Measurements from ENCODE around the gene SPATA24. TPM values are rescaled to one million over a fixed set of nuclear protein-coding genes. Genes with fewer than 3 reads are reported as not detected.

Gene SPATA24
- total and polyA plus RNA-seq, 3 experiments from 2014 or later, result 3.6 to 4.2 (median 3.9) TPM

DNA sequence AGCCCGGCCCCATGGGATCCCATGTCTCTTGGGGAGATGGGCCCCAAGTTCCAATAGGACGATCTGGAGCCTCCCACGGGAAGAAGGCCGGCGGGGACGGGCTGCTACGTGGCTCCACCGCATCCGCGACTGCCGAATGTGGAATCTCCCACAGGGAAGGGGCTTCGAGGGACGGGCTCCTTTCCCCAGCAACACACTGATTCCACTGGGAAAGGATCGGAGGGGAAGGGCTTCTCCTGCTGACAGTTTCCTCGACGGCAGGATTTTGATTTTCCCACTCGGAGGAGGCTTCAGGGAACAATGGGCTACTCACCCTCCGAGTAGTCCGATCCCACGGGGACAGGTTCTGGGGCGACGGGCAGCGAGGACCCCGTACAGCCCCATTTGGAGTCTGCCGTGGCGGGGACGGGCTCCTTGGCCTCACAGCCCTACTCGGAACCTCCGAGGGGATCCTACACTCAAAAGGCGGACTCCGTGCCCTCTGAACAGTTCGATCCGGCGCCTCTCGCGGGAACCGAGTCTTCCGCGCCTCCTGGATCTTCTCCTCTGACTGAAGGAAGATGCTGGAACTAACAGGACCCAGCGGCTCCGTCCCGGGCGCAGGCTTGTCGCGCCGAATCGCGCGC, 10.3 kb downstream of the SPATA24 start:
- ChIA-PET POLR2A (interaction anchor here (2.0 kb wide), 1 partner anchor 51 kb away, joined by 7 read pairs; no protein-coding TSS in a partner anchor), CTCF (interaction anchor here (0.8 to 5.4 kb wide), 2 partner anchors 8 to 9 kb away, joined by 3 to 38 read pairs; partner anchors contain the start of gene SPATA24)
- Histone ChIP-seq H3K4me1 (ENCODE audit: insufficient read depth, low read length) (peaks cover 41% of the 10 kb centered on the region), H3K27me3 (ENCODE audit: insufficient read depth, low read length, poor library complexity, severe bottlenecking) (no peaks in the 10 kb centered on the region), H3K36me3 (ENCODE audit: insufficient read depth, low read length) (no peaks in the 10 kb centered on the region), H3K27ac (ENCODE audit: low read depth, low read length) (no peak overlapping the region), H3K4me3 (ENCODE audit: low read length) (peak overlapping the region; percentile 59), H3K9me3 (ENCODE audit: low read length) (no peaks in the 10 kb centered on the region)
- Mint-ChIP-seq H3K4me1 (peaks cover 27 to 52% (median 34%) of the 10 kb centered on the region in 3 donors), H3K27me3 (peaks cover 0 to 5% of the 10 kb centered on the region in 2 donors), H3K36me3 (peaks cover 0 to 2% (median 0%) of the 10 kb centered on the region in 3 donors), H3K27ac (peak overlapping the region in 5 of 8 donors; percentile 47 to 92 (median 80)), H3K9me3 (no peaks in the 10 kb centered on the region), H3K4me3 (peak overlapping the region; percentile 87 to 95 (median 89))
- peak in 1 of 5 donors; percentile 25 for DNase-seq

DNA sequence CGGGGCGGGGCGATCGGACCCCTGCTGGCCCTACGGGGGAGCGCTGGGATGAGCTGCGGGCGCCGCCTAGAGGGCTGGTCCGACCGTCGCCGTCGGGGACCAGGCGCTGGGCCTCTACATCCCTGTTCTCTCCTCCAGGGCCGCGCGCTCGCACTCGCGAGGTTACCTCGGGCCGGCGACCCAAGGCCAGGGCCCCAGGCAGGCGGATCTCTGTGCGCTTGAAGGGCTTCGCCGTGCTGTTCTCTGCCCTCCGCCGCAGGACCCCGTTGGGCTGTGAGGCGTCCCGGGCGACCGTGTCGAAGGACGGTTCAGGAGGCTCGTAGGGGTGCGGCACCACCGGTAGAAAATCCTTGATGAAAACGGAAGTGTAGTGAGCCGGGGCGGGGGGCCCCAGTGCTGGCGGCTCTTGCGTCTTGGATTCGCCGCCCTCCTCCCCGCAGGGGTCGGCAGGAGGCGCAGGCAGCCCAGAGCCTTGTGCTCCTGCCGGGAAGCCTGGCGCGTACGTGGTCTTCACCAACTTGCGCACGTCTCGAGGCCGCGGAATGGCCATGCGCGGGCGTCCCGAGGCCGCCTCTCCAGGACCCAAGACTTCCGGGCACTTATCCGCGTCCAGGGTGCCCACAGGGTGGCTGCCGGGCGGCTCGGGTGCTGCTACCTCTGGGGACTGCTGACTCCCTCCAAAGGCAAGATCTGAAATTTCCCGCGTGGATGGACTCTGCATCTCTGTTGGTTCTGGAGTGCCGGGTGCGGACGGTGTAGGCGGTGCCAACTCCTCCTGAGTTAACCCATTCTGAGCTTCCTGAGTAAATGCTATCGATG, 11.0 kb downstream of the SPATA24 start:
- CTCF ChIA-PET, result interaction anchor here (0.6 to 5.4 kb wide), 6 partner anchors 8 to 170 kb away, joined by 3 to 38 read pairs (median 5); partner anchors contain the start of genes PAIP2 and SPATA24
- POLR2A ChIA-PET, result interaction anchor here (1.0 to 2.0 kb wide), 3 partner anchors 11 to 51 kb away, joined by 3 to 9 read pairs (median 7); partner anchors contain the start of gene SPATA24
- Mint-ChIP-seq H3K36me3 (peaks cover 0 to 2% (median 0%) of the 10 kb centered on the region in 3 donors), H3K9me3 (no peaks in the 10 kb centered on the region), H3K4me1 (peaks cover 27 to 59% (median 37%) of the 10 kb centered on the region in 3 donors), H3K27ac (peak overlapping the region; percentile 61 to 92 (median 83)), H3K4me3 (peak overlapping the region; percentile 87 to 95 (median 89)), H3K27me3 (peaks cover 0 to 5% of the 10 kb centered on the region in 2 donors)
- Histone ChIP-seq H3K4me3 (ENCODE audit: low read length) (peak overlapping the region; percentile 59), H3K27ac (ENCODE audit: low read depth, low read length) (peak overlapping the region; percentile 24), H3K27me3 (ENCODE audit: insufficient read depth, low read length, poor library complexity, severe bottlenecking) (no peaks in the 10 kb centered on the region), H3K36me3 (ENCODE audit: insufficient read depth, low read length) (no peaks in the 10 kb centered on the region), H3K4me1 (ENCODE audit: insufficient read depth, low read length) (peaks cover 41% of the 10 kb centered on the region), H3K9me3 (ENCODE audit: low read length) (no peaks in the 10 kb centered on the region)
- DNase-seq, result peak; percentile 63 to 84 (median 75)

DNA sequence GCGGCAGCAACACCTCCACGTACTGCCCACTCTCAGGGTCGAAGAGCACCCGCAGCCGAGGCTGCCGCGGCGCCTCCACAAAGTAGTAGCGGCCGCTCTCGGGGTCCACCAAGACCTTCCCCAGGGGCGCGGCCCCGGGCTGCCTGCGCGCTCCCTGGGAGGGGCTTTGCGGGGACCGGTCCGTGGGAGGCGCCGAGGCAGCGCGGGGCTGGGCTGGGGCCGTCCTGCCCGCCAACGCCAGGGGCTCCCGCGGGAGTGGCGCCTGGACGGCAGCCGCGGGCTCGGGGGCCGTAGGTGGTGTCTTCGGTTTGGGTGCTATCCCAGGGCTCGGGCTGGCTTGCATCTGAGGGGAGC, 11.6 kb downstream of the SPATA24 start:
- no peaks in the 10 kb centered on the region for H3K36me3 ChIP-seq (ENCODE audit: insufficient read depth, low read length)
- H3K27ac ChIP-seq (ENCODE audit: low read depth, low read length), result peak overlapping the region; percentile 24
- Mint-ChIP-seq H3K4me3 (peak overlapping the region; percentile 87 to 95 (median 89)), H3K4me1 (peaks cover 27 to 61% (median 37%) of the 10 kb centered on the region in 3 donors), H3K36me3 (peaks cover 0 to 2% (median 0%) of the 10 kb centered on the region in 3 donors), H3K27ac (peak overlapping the region in 7 of 8 donors; percentile 80 to 97 (median 83)), H3K27me3 (peaks cover 0 to 5% of the 10 kb centered on the region in 2 donors), H3K9me3 (no peaks in the 10 kb centered on the region)
- POLR2A ChIA-PET, result interaction anchor here (0.5 to 1.8 kb wide), 4 partner anchors 11 to 122 kb away, joined by 3 to 9 read pairs (median 4); partner anchors contain the start of genes MATR3 and SPATA24
- CTCF ChIA-PET, result interaction anchor here (0.6 to 5.4 kb wide), 6 partner anchors 10 to 169 kb away, joined by 4 to 38 read pairs (median 5); partner anchors contain the start of genes PAIP2 and SPATA24
- H3K4me3 ChIP-seq (ENCODE audit: low read length), result peak overlapping the region; percentile 59
- H3K4me1 ChIP-seq (ENCODE audit: insufficient read depth, low read length), result peaks cover 41% of the 10 kb centered on the region
- DNase-seq, result no peak
- no peaks in the 10 kb centered on the region for H3K9me3 ChIP-seq (ENCODE audit: low read length)
- H3K27me3 ChIP-seq (ENCODE audit: insufficient read depth, low read length, poor library complexity, severe bottlenecking), result no peaks in the 10 kb centered on the region

DNA sequence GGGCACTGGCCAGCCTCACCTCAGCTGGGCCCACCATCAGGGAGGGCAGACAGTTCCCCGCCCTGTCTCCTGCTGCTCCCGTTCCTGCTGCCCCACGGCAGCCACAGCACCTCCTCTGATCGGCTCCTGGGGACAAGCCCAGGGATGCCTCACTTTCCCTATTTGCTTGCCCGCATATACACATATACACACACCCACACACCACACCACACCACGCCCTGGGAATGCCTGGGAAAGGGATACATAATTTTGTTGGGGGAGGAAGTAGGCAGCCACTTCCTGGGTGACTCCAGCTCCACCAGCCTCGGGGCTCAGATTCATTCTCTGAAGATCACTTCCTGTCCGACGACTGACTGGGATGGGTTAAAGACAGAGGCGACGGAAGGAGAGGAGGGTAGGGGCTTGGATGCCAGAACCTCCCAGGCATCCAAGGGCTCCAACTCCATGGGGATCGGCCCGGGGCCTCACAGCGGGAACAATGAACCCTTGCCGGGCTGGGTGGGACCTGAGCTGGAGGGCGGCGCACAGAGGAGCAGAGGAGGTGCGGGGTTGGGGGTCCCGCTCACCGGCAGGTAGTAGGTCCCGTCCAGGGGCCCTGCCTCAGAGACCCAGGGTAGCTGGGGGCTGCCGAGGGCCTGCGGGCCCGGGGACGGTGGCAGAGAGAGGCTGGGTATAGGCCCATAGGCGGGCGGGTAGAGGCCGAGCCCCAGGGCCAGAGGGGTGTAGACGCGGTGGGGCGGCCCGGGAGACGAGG, 12.1 kb downstream of the SPATA24 start:
- H3K27ac ChIP-seq (ENCODE audit: low read depth, low read length), result peak overlapping the region; percentile 24

DNA sequence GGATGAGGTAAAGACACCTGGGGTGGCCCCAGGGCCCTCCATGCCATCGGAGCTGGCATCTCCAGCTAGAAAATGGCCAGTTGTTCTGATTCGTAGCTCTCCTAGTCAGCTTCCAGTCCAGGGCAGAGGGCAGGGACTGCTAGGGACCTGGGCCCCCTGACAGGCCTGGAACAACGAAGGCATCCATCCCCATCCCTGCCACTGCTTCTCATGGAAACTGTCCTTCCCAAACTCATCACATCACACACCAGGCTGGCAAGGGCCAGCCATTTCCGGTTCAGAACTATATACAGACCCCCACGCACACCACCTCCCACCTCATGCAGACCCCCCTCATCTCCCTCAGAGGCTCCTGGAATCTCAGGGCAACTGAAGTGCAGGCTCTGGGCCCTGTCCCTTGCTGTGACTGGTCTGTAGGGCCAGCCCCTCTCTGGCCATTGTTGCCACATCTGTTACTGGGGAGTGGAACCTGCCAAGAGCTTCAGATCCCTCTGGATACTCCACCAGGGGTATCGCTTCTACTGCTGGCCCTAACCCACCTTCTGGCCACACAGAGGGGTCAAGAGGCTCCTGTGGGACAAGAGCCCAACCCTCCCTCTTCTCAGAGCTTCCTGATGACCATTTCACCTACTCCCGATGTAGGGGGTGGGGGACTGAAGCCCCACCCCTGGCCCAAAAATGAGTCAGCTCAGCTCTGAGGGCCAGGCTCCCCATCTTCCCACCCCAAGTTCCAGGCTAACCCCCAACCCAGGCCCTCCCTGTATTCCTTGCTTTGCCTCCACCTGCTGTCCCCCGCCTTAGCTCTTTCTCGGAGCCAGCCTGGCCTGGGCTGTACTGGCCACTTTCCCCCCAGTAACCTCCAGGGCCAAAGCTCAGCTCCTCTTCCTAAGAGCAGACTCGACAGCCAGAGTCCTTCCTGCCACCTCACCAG, 13.0 kb downstream of the SPATA24 start:
- Histone ChIP-seq H3K36me3 (ENCODE audit: insufficient read depth, low read length) (no peaks in the 10 kb centered on the region), H3K9me3 (ENCODE audit: low read length) (no peaks in the 10 kb centered on the region), H3K27ac (ENCODE audit: low read depth, low read length) (peak overlapping the region; percentile 66), H3K27me3 (ENCODE audit: insufficient read depth, low read length, poor library complexity, severe bottlenecking) (no peaks in the 10 kb centered on the region), H3K4me3 (ENCODE audit: low read length) (peak overlapping the region; percentile 24), H3K4me1 (ENCODE audit: insufficient read depth, low read length) (peaks cover 43% of the 10 kb centered on the region)
- H3K27ac Mint-ChIP-seq, result peak overlapping the region; percentile 83 to 97 (median 92)
- H3K9me3 Mint-ChIP-seq, result no peaks in the 10 kb centered on the region
- peaks cover 0 to 5% of the 10 kb centered on the region in 2 donors for H3K27me3 Mint-ChIP-seq
- H3K4me3 Mint-ChIP-seq, result peak overlapping the region; percentile 75 to 89 (median 84)
- DNase-seq, result no peak
- ChIA-PET CTCF (interaction anchor here (0.7 to 5.4 kb wide), 11 partner anchors 10 to 140 kb away, joined by 3 to 38 read pairs (median 4); partner anchors contain the start of genes PAIP2 and SPATA24), POLR2A (interaction anchor here (0.5 to 2.3 kb wide), 5 partner anchors 13 to 1053 kb away, joined by 3 to 20 read pairs (median 7); partner anchors contain the start of genes MATR3, PAIP2 and SPATA24)
- H3K4me1 Mint-ChIP-seq, result peaks cover 32 to 68% (median 44%) of the 10 kb centered on the region in 3 donors
- H3K36me3 Mint-ChIP-seq, result peaks cover 0 to 2% (median 0%) of the 10 kb centered on the region in 3 donors

More for the DNA sequence above, 12.1 kb downstream of the SPATA24 start:
- ChIA-PET CTCF (interaction anchor here (0.7 to 5.4 kb wide), 8 partner anchors 10 to 141 kb away, joined by 3 to 38 read pairs (median 4); partner anchors contain the start of genes PAIP2 and SPATA24), POLR2A (interaction anchor here (0.5 to 2.3 kb wide), 7 partner anchors 12 to 1052 kb away, joined by 3 to 20 read pairs (median 6); partner anchors contain the start of genes MATR3, PAIP2 and SPATA24)
- DNase-seq, result no peak
- Mint-ChIP-seq H3K9me3 (no peaks in the 10 kb centered on the region), H3K27ac (peak overlapping the region; percentile 83 to 97 (median 92)), H3K4me1 (peaks cover 27 to 63% (median 37%) of the 10 kb centered on the region in 3 donors), H3K27me3 (peaks cover 0 to 5% of the 10 kb centered on the region in 2 donors), H3K36me3 (peaks cover 0 to 2% (median 0%) of the 10 kb centered on the region in 3 donors), H3K4me3 (peak overlapping the region; percentile 75 to 89 (median 84))
- Histone ChIP-seq H3K4me3 (ENCODE audit: low read length) (peak overlapping the region; percentile 59), H3K36me3 (ENCODE audit: insufficient read depth, low read length) (no peaks in the 10 kb centered on the region), H3K27me3 (ENCODE audit: insufficient read depth, low read length, poor library complexity, severe bottlenecking) (no peaks in the 10 kb centered on the region), H3K4me1 (ENCODE audit: insufficient read depth, low read length) (peaks cover 41% of the 10 kb centered on the region), H3K9me3 (ENCODE audit: low read length) (no peaks in the 10 kb centered on the region)

DNA sequence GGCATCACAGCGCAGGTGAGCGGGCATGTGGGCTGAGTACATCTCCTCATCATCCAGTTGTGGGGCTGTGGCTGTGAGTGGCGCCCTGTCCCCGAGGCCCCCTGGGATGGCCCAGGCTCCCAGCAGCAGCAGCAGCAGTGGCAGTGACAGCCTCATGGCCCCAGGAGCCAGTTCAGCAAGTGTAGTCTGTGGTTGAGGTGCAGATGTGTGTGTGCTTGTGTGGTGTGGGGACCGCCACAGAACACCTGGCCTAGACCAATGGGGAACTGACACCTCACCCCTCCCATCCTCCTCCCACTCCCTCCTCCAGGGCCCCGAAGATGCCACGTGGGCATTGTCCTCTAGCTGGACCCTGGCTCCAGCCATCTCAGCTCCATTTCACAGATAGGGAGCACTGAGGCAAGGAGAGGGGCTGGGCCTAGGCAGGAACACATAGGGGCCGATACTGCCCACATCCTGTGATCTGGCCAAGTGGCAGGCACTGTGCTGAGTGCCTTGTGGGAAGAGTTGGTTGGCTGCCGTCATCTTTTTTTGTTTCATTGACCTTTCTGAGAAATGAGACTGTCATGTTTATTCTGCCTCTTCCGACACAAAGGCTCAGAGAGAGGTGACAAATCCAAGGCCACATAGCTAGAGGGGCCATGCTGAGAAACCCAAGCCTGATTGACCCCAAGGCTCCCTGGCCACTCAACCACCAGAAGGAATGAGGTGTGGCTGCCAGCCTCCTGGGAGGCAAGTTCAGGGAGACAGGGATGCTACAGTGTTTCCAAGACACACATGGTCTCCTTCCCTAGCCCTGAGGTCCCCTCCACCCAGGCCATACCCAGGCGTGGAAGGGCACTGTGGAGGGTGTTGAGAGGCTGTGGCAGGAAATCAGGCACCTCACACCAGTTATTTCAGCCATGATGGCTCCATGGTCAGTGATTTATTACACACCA, 13.9 kb downstream of the SPATA24 start, which contains the start of gene MZB1:
TSS of gene MZB1 (minus strand) at position 213 of the 938 bp plus-strand sequence. CDS start at position 156, 57 bp downstream.
- H3K36me3 Mint-ChIP-seq, result peaks cover 0 to 2% (median 0%) of the 10 kb centered on the region in 3 donors
- peaks cover 0 to 5% of the 10 kb centered on the region in 2 donors for H3K27me3 Mint-ChIP-seq
- H3K4me3 Mint-ChIP-seq, result peak within 1 kb of the TSS; percentile 57 to 85 (median 83)
- ChIA-PET POLR2A (interaction anchor here (0.6 to 2.3 kb wide), 4 partner anchors 14 to 97 kb away, joined by 3 to 20 read pairs (median 4); partner anchors contain the start of genes MATR3, PAIP2 and SPATA24), CTCF (interaction anchor here (0.9 to 5.4 kb wide), 6 partner anchors 12 to 127 kb away, joined by 3 to 38 read pairs (median 4); partner anchors contain the start of genes PAIP2 and SPATA24)
- H3K4me1 Mint-ChIP-seq, result peaks cover 41 to 75% (median 54%) of the 10 kb centered on the region in 3 donors
- H3K36me3 ChIP-seq (ENCODE audit: insufficient read depth, low read length), result no peaks in the 10 kb centered on the region
- H3K4me1 ChIP-seq (ENCODE audit: insufficient read depth, low read length), result peaks cover 51% of the 10 kb centered on the region
- H3K9me3 Mint-ChIP-seq, result no peaks in the 10 kb centered on the region
- H3K27ac Mint-ChIP-seq, result peak within 1 kb of the TSS; percentile 83 to 94 (median 92)
- peak within 1 kb of the TSS; percentile 66 for H3K27ac ChIP-seq (ENCODE audit: low read depth, low read length)
- no peaks in the 10 kb centered on the region for H3K9me3 ChIP-seq (ENCODE audit: low read length)
- H3K4me3 ChIP-seq (ENCODE audit: low read length), result peak within 1 kb of the TSS; percentile 24
- peak; percentile 41 to 89 (median 58) for DNase-seq
- H3K27me3 ChIP-seq (ENCODE audit: insufficient read depth, low read length, poor library complexity, severe bottlenecking), result no peaks in the 10 kb centered on the region
